ENCODE results near the gene CCDC170.
"Not testable (repeated sequence)": the region's sequence is repeated elsewhere in the genome, so short reads cannot be mapped to it uniquely, and the experiment has no call there.

CCDC170 gene, protein sequence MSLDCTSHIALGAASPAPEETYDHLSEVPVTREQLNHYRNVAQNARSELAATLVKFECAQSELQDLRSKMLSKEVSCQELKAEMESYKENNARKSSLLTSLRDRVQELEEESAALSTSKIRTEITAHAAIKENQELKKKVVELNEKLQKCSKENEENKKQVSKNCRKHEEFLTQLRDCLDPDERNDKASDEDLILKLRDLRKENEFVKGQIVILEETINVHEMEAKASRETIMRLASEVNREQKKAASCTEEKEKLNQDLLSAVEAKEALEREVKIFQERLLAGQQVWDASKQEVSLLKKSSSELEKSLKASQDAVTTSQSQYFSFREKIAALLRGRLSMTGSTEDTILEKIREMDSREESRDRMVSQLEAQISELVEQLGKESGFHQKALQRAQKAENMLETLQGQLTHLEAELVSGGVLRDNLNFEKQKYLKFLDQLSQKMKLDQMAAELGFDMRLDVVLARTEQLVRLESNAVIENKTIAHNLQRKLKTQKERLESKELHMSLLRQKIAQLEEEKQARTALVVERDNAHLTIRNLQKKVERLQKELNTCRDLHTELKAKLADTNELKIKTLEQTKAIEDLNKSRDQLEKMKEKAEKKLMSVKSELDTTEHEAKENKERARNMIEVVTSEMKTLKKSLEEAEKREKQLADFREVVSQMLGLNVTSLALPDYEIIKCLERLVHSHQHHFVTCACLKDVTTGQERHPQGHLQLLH

GRCh38 chr6:151493804-151494234 is at the start of gene CCDC170:
TSS of gene CCDC170 (plus strand) at chr6:151494017. CDS start at chr6:151494129, 112 bp downstream.
- DNase-seq: no peak

- no peak for DNase-seq
These were observed 48.3 kb upstream of the CCDC170 start for GRCh38 chr6:151445482-151445881.

DNA sequence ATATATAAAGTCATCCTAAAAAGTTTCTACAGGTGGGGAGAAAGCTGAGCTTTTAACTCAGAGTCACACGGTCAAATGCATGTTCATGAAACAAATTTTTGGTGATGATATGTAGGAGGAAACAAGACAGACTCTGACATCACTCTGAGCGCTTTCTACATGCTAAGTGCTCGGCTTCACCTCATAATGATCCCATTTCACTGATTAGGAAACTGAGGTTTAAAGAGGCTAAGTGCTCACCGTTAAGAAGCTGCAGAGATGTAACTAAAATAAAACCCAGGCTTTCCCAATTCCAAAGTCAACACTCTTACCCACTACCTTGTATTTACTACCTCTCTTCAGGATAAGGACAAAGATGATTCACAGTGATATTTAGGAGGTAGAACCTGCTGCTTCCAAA is 46.6 kb upstream of the CCDC170 start:
- no peak for DNase-seq

GRCh38 chr6:151448623-151449022 is 45.2 kb upstream of the CCDC170 start:
- DNase-seq: no peak

- DNase-seq: not testable (repeated sequence)
These were observed 42.9 kb upstream of the CCDC170 start for GRCh38 chr6:151450928-151451327.

GRCh38 chr6:151451417-151451949 is 42.3 kb upstream of the CCDC170 start:
- no peak for DNase-seq

GRCh38 chr6:151451950-151452749 is 41.7 kb upstream of the CCDC170 start, which contains the start of gene RMND1:
TSS of gene RMND1 (minus strand) at chr6:151452126. CDS start at chr6:151445811, 6,315 bp downstream.
- DNase-seq: peak; percentile 98

GRCh38 chr6:151452750-151453427 is 40.9 kb upstream of the CCDC170 start:
- no peak for DNase-seq

- DNase-seq: not testable (repeated sequence)
These were observed 37.9 kb upstream of the CCDC170 start for GRCh38 chr6:151455751-151456398.

GRCh38 chr6:151461673-151462072 is 32.1 kb upstream of the CCDC170 start:
- no peak for DNase-seq

DNA sequence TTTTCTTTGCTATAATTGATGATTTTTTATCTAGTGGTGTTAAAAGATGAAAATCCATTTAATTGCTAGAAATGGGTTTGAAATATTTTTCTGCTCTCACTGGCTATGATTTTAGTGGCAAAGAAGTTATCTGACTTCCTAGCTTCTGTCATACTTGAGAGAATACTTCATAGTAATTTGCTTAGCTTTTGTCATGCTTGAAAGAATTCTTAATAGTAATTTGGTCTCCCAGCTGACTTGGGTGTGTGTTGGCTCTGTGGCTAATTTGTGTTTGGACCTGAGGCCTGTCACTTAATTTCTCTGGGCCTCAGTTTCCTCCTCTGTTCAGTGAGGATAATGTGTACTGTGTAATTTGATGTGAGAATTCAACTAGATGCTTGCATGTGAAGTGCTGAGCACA is 29.1 kb upstream of the CCDC170 start:
- no peak for DNase-seq

DNA sequence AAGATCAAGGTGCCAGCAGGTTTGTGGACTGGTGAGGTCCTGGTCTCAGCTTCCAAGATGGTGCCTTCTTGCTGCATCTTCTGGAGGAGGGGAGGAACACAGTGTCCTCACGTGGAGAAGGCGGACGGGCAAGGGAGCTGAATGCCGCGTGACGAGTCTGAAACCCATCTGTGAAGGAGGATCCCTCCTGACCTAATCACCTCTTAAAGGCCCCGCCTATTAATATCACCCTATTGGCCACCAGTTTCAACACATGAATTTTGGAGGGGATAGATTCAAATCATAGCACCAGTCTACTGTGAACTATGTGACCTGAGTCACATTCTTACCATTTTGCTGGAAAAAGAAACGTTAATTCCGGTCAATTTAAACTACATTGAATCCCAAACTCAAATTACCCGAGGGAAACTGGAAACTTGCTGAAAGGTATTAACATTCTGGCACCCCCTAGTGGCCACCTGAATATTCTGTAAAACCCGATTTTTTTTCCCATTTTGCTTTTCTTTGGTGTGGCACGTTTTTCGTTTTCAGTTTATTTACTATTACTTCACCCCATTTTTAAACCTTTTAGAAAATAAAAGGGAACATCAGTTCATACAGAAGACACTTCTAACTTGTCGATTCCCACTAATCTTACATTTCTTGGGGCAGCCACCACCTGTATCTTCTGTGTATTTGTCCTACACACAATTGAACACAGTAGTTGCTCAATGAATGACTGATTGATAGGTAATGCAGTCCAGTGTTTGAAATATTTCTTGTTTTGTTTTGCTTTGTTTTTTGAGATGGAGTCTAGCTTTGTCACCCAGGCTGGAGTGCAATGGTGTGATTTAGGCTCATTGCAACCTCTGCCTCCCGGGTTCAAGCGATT is 17.9 kb upstream of the CCDC170 start:
- no peak for DNase-seq

GRCh38 chr6:151477726-151478125 is 16.1 kb upstream of the CCDC170 start:
- DNase-seq: no peak

- no peak for DNase-seq
These were observed 15.1 kb upstream of the CCDC170 start for GRCh38 chr6:151478670-151479069.

- DNase-seq: no peak
These were observed 12.0 kb upstream of the CCDC170 start for GRCh38 chr6:151481786-151482185.

GRCh38 chr6:151482290-151482689 is 11.5 kb upstream of the CCDC170 start:
- DNase-seq: no peak

DNA sequence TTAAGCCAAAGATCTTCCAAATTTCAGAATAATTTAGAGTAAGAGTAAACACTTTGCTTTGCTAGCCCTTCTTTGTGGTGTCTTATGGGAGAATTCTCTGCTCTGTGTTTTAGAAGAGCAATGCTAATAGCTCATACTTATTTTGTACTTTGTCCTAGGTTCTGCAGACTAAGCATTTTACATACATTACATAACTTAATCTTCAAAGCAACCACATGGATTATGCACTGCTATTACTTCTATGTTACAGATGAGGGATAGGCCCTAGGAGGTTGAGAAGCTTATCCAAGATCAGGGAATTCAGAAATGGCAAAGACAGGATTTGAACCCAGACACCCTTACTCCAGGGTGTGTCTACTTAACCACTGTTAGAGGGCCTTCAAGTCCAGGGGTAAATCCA is 9.8 kb upstream of the CCDC170 start:
- DNase-seq: no peak

- no peak for DNase-seq
These were observed 5.6 kb upstream of the CCDC170 start for GRCh38 chr6:151488226-151488625.

DNA sequence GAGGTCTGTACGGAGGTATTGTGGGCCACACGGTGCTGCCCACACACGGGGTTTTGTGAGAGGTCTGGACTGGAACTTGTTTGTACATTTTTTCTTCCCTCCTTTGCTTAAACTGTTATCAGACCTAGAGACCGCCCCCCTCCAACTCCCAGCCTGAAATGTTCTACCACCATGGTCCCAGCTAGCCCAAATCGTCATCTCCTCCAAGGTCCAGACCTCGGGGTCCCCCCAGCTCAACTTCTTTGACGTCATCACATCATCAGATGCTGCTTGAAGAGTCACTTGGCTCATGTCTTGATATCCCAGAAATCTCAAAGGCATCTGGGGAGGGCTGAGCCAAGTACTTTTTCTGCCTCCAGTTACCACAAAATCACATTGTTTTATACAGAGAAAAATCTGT is 2.8 kb upstream of the CCDC170 start:
- DNase-seq: no peak

DNA sequence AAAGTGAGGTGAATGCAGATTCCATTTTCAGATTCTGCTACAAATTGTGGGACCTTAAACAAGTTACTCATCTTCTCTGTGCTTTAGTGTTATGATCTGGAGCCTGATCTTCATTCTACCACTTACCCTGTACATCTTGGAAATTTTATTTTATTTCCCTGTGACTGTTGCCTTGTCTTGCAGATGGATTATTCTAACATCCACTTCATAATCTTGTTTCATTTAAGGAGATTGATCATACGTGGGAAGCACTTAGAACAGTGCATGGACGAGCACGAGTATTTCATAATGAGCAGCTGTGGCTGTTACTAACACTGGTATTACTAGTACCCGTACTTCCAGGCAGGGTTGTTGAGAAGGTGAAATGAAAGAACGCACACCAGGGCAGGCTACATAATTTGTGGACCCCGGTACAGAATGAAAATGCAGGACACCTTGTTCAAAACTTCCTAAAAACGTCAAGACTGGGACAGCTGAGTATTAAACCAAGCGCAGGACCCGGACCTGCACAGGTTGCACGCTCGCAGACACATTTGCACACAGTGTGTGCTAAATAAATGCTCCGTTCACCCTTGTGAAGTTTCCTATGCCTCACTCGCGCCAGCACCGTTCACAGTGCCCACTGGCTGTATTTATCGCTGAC is 535 bp upstream of the CCDC170 start:
- DNase-seq: no peak
